Erythroblast (primary cell): ENCODE results near the gene DNAJC11.

Experiments used
- GATA1 ChIP-seq: IDR thresholded peaks from 2 replicates; pipeline ENCODE4 v1.6.1; 2011; ENCODE audit warnings: low read depth, mild to moderate bottlenecking, control low read depth, low read length, moderate library complexity
- POLR2A ChIP-seq: IDR thresholded peaks from 2 replicates; pipeline ENCODE4 v1.6.1; 2011; ENCODE audit warnings: mild to moderate bottlenecking, low read length

GRCh38 chr1:6658359-6659060 is 43.1 kb downstream of the DNAJC11 start:
- TF ChIP-seq POLR2A (no peak), GATA1 (no peak)
